Common myeloid progenitor, CD34-positive (primary cell): ENCODE measurements around the gene IL20RA.

ENCODE experiments used
- CTCF ChIA-PET: fragments of 350-600 bp; sonication (Branson Sonifier 250); formaldehyde crosslinking; loops from one replicate; lab custom pipeline; 2021; ENCODE audit warnings: antibody characterized with exemption; lab: Charles Lee
- POLR2A ChIA-PET: fragments of 350-600 bp; sonication (Branson Sonifier 250); formaldehyde crosslinking; loops from one replicate; lab custom pipeline; 2021; ENCODE audit warnings: antibody characterized with exemption; lab: Charles Lee
- DNase-seq, 3 donors: peaks; one replicate each; pipeline versions ENCODE4 v3.0.0 to v3.0.0-alpha.2; 2013
- H3K27ac ChIP-seq, 2 experiments: 1 replicate in 1 of 2; 2 replicates in 1 of 2; pipeline ENCODE4 v1.7.0; 2013; ENCODE audit warnings: inconsistent platforms in 2 of 2, low read length in 2 of 2, mild to moderate bottlenecking in 2 of 2, low read depth in 1 of 2, moderate library complexity in 1 of 2; ENCODE audit not compliant: severe bottlenecking in 2 of 2, insufficient read depth in 1 of 2, poor library complexity in 1 of 2
- H3K27me3 ChIP-seq, 5 experiments: replicated peaks in 2 of 5; 1 replicate in 3 of 5; 2 replicates in 2 of 5; pipeline versions ENCODE4 v1.6.1 to v1.7.0; 2013; ENCODE audit warnings: low read length in 4 of 5, mild to moderate bottlenecking in 2 of 5, moderate library complexity in 2 of 5, inconsistent platforms in 1 of 5; ENCODE audit not compliant: insufficient read depth in 5 of 5, control insufficient read depth in 4 of 5
- H3K36me3 ChIP-seq, 4 experiments: 1 replicate in 2 of 4; 2 replicates in 2 of 4; pipeline versions ENCODE4 v1.6.1 to v1.7.0; 2013; ENCODE audit warnings: low read length in 3 of 4, control low read depth in 1 of 4, mild to moderate bottlenecking in 1 of 4; ENCODE audit not compliant: control insufficient read depth in 4 of 4, insufficient read depth in 4 of 4
- H3K4me1 ChIP-seq, 4 experiments: 1 replicate in 3 of 4; 2 replicates in 1 of 4; pipeline versions ENCODE4 v1.6.1 to v1.7.1; 2013; ENCODE audit warnings: low read length in 3 of 4, mild to moderate bottlenecking in 3 of 4, control low read depth in 1 of 4, inconsistent platforms in 1 of 4, moderate library complexity in 1 of 4; ENCODE audit not compliant: control insufficient read depth in 4 of 4, insufficient read depth in 4 of 4; ENCODE audit errors: control extremely low read depth in 1 of 4
- H3K4me3 ChIP-seq, 7 experiments: 1 replicate in 4 of 7; 2 replicates in 3 of 7; pipeline versions ENCODE4 v1.5.1 to v1.7.0; 2013; ENCODE audit warnings: mild to moderate bottlenecking in 7 of 7, low read length in 6 of 7, moderate library complexity in 6 of 7, inconsistent platforms in 2 of 7, low read depth in 2 of 7, control low read depth in 1 of 7; ENCODE audit not compliant: insufficient read depth in 4 of 7, control insufficient read depth in 1 of 7; ENCODE audit errors: extremely low read depth in 1 of 7
- H3K9me3 ChIP-seq, 5 experiments: 1 replicate in 4 of 5; 2 replicates in 1 of 5; pipeline versions ENCODE4 v1.6.1 to v1.7.1; 2013; ENCODE audit warnings: low read length in 4 of 5, mild to moderate bottlenecking in 2 of 5, inconsistent platforms in 1 of 5, low read depth in 1 of 5, moderate library complexity in 1 of 5; ENCODE audit not compliant: control insufficient read depth in 4 of 5, insufficient read depth in 2 of 5; ENCODE audit errors: control extremely low read depth in 1 of 5
- WGBS: methylation state at CpG from one replicate; pipeline ENCODE4 v1.1.5; 2013; ENCODE audit not compliant: insufficient coverage; 5-methylcytosine and 5-hydroxymethylcytosine counted together

IL20RA gene

GRCh38 chr6:137001299-137001976 lies 43.3 kb downstream of the IL20RA start:
- Histone ChIP-seq H3K27ac (no peak overlapping the region), H3K36me3 (no peaks in the 10 kb centered on the region), H3K27me3 (peaks cover 4 to 53% (median 18%) of the 10 kb centered on the region in 5 experiments), H3K4me3 (no peak overlapping the region), H3K4me1 (no peaks in the 10 kb centered on the region), H3K9me3 (no peaks in the 10 kb centered on the region)
- POLR2A ChIA-PET, result no interaction called here
- 65% methylated on average over 13 of the region's 17 CpGs for WGBS
- CTCF ChIA-PET, result interaction anchor here (1.0 kb wide), 1 partner anchor 12 kb away, joined by 5 read pairs; no protein-coding TSS in a partner anchor
- no peak for DNase-seq

GRCh38 chr6:137000825-137001224 lies 43.9 kb downstream of the IL20RA start:
- WGBS, result no CpG with 5 or more reads among the region's 3 CpGs
- POLR2A ChIA-PET, result no interaction called here
- H3K9me3 ChIP-seq, result no peaks in the 10 kb centered on the region
- no peak overlapping the region for H3K27ac ChIP-seq
- H3K4me1 ChIP-seq, result no peaks in the 10 kb centered on the region
- H3K4me3 ChIP-seq, result no peak overlapping the region
- no peaks in the 10 kb centered on the region for H3K36me3 ChIP-seq
- CTCF ChIA-PET, result interaction anchor here (0.7 kb wide), 1 partner anchor 12 kb away, joined by 3 read pairs; no protein-coding TSS in a partner anchor
- peaks cover 4 to 54% (median 20%) of the 10 kb centered on the region in 5 experiments for H3K27me3 ChIP-seq
- DNase-seq, result no peak

DNA sequence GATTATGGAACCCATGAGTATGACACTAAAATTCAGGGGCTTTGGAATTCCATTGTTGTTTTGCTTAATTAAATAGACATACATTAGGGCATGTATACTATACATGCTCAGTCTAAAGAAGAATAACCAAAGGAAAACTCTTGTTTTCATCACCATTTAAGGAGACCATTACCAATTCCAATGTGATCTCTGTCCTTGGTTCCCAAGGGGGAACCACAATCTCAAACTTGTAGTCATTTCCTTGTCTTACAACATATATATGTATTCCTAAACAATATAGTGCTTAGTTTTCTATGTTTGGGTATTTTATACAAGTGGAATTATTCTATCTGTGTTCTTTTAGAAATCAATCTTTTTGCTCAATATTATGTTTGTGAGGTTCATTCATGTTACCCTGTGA lies 49.2 kb downstream of the IL20RA start:
- no peak for DNase-seq
- CTCF ChIA-PET, result interaction anchor here (1.2 to 1.3 kb wide), 2 partner anchors 9 to 26 kb away, joined by 3 read pairs; no protein-coding TSS in a partner anchor
- H3K27me3 ChIP-seq, result peaks cover 10 to 58% (median 14%) of the 10 kb centered on the region in 5 experiments

GRCh38 chr6:136994782-136995181 lies 50.0 kb downstream of the IL20RA start:
- 100% methylated on average over 1 of the region's 5 CpGs for WGBS
- CTCF ChIA-PET, result interaction anchor here (1.2 to 1.3 kb wide), 2 partner anchors 10 to 26 kb away, joined by 3 read pairs; no protein-coding TSS in a partner anchor
- POLR2A ChIA-PET, result no interaction called here

More for the DNA sequence above, 49.2 kb downstream of the IL20RA start:
- Histone ChIP-seq H3K9me3 (no peaks in the 10 kb centered on the region), H3K27ac (no peak overlapping the region), H3K4me3 (no peak overlapping the region), H3K36me3 (no peaks in the 10 kb centered on the region), H3K4me1 (no peaks in the 10 kb centered on the region)
- POLR2A ChIA-PET, result no interaction called here

DNA sequence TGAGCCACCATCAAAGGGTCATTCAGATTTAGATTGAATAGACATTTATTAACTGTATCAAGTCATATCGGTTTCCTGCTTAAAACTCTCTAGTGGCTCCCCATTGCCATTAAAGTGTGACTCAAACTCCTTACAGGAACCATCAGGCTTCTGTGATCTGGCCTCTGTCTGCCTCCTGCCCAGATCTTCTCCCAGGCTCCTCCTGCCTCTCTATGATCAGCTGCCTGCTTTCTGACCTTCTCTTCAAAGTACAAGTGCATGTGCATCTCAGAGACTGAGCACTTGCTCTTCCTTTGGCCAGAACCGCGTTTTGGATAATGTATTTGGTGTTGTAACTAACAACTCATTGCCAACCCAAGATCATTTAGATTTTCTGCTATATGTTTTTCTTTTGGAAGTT lies 52.7 kb downstream of the IL20RA start:
- H3K27ac ChIP-seq, result no peak overlapping the region
- H3K9me3 ChIP-seq, result no peaks in the 10 kb centered on the region
- H3K27me3 ChIP-seq, result peaks cover 20 to 81% (median 39%) of the 10 kb centered on the region in 5 experiments
- H3K36me3 ChIP-seq, result no peaks in the 10 kb centered on the region
- H3K4me3 ChIP-seq, result no peak overlapping the region
- ChIA-PET CTCF (interaction anchor here (0.8 to 1.4 kb wide), 2 partner anchors 12 to 15 kb away, joined by 3 read pairs; no protein-coding TSS in a partner anchor), POLR2A (no interaction called here)
- H3K4me1 ChIP-seq, result peaks cover 0 to 7% (median 6%) of the 10 kb centered on the region in 4 experiments
- WGBS, result 0% methylated on average over 1 of the region's 3 CpGs
- no peak for DNase-seq

More at GRCh38 chr6:136994782-136995181, 50.0 kb downstream of the IL20RA start:
- Histone ChIP-seq H3K27ac (no peak overlapping the region), H3K36me3 (no peaks in the 10 kb centered on the region), H3K4me3 (no peak overlapping the region), H3K27me3 (peaks cover 16 to 62% (median 20%) of the 10 kb centered on the region in 5 experiments), H3K9me3 (no peaks in the 10 kb centered on the region), H3K4me1 (peaks cover 0 to 4% (median 3%) of the 10 kb centered on the region in 4 experiments)
- no peak for DNase-seq

GRCh38 chr6:136991646-136992045 lies 53.1 kb downstream of the IL20RA start:
- DNase-seq, result no peak
- no peaks in the 10 kb centered on the region for H3K36me3 ChIP-seq
- POLR2A ChIA-PET, result no interaction called here
- CTCF ChIA-PET, result interaction anchor here (0.8 to 1.4 kb wide), 2 partner anchors 11 to 15 kb away, joined by 3 read pairs; no protein-coding TSS in a partner anchor
- no peak overlapping the region for H3K4me3 ChIP-seq
- peaks cover 20 to 79% (median 37%) of the 10 kb centered on the region in 5 experiments for H3K27me3 ChIP-seq
- H3K4me1 ChIP-seq, result peaks cover 0 to 7% (median 6%) of the 10 kb centered on the region in 4 experiments
- H3K27ac ChIP-seq, result no peak overlapping the region
- no peaks in the 10 kb centered on the region for H3K9me3 ChIP-seq

DNA sequence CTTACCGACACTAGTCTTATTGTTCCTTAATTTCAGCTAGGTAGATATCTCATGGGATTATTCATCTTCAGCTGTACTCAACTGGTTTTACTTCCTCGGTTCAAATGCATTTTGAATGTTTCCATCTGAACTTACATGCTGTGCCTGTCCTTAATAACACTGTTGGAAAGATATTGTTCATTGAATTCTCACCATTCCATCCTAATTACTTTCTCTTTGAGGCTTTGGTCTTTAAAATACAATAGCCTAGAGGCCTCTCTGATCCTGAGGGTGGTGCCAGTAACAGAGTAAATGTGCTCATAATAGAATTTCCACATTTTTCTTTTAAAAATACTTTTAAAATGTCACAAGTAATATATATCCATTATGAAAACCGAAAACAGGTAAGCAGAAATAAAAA lies 54.0 kb downstream of the IL20RA start:
- Histone ChIP-seq H3K27me3 (peaks cover 18 to 83% (median 39%) of the 10 kb centered on the region in 5 experiments), H3K36me3 (no peaks in the 10 kb centered on the region), H3K27ac (no peak overlapping the region), H3K9me3 (no peaks in the 10 kb centered on the region), H3K4me1 (peaks cover 0 to 7% (median 6%) of the 10 kb centered on the region in 4 experiments), H3K4me3 (no peak overlapping the region)
- no CpG with 5 or more reads among the region's 3 CpGs for WGBS
- CTCF ChIA-PET, result interaction anchor here (1.4 kb wide), 1 partner anchor 11 kb away, joined by 3 read pairs; no protein-coding TSS in a partner anchor
- no peak for DNase-seq
- POLR2A ChIA-PET, result no interaction called here
